Stomach (tissue), 9 donors: Measurements from ENCODE around the gene UBA5. TPM values are rescaled to one million over a fixed set of nuclear protein-coding genes. Genes with fewer than 3 reads are reported as not detected.

Experiments used
- DNase-seq, 2 donors: peaks; one replicate each; pipeline versions ENCODE4 v3.0.0 to v3.0.0-alpha.2; 2013 to 2019
- H3K27ac ChIP-seq, 5 donors: fragments of 200-600 bp in 4 of 5; sonication (generic) in 4 of 5; one replicate each; pipeline ENCODE4 v1.5.1; 2013 to 2019; ENCODE audit warnings: mild to moderate bottlenecking in 1 of 5, moderate library complexity in 1 of 5
- H3K27me3 ChIP-seq, 3 donors: fragments of 200-600 bp; sonication (generic); one replicate each; pipeline ENCODE4 v1.5.1; 2017 to 2019; ENCODE audit warnings: mixed run types in 1 of 3
- H3K36me3 ChIP-seq, 4 donors: fragments of 200-600 bp; sonication (generic); 1 replicate in 3 of 4; 2 replicates in 1 of 4; pipeline ENCODE4 v1.5.1; 2016 to 2019
- H3K4me1 ChIP-seq, 4 donors: fragments of 200-600 bp; sonication (generic); one replicate each; pipeline ENCODE4 v1.5.1; 2016 to 2019
- H3K4me3 ChIP-seq, 4 donors: fragments of 200-600 bp; sonication (generic) in 3 of 4; one replicate each; pipeline ENCODE4 v1.5.1; 2016 to 2019; ENCODE audit warnings: mild to moderate bottlenecking in 1 of 4
- H3K9me3 ChIP-seq, 4 donors: fragments of 200-600 bp; sonication (generic); one replicate each; pipeline ENCODE4 v1.5.1; 2016 to 2019
- EP300 ChIP-seq: sonication (generic); formaldehyde crosslinking; IDR thresholded peaks from one replicate; pipeline ENCODE4 v1.6.1; 2017; ENCODE audit warnings: antibody characterized with exemption
- POLR2A ChIP-seq, 4 donors: fragments of 450-650 bp; IDR thresholded peaks; one replicate each; pipeline ENCODE4 v1.6.1; 2016; ENCODE audit warnings: antibody characterized with exemption in 4 of 4, control low read depth in 2 of 4, mild to moderate bottlenecking in 1 of 4, moderate library complexity in 1 of 4
- POLR2AphosphoS5 ChIP-seq, 3 donors: sonication (generic); formaldehyde crosslinking; IDR thresholded peaks; one replicate each; pipeline ENCODE4 v1.6.1; 2016; ENCODE audit warnings: antibody characterized with exemption in 3 of 3
- WGBS, 5 donors: extraction: QIAGEN DNeasy Blood & Tissue Kit in 3 of 5; methylation state at CpG; one replicate each; pipeline versions ENCODE4 v1.1.5 to v1.1.7; 2013 to 2018; 5-methylcytosine and 5-hydroxymethylcytosine counted together
- intact Hi-C: fragments of 100-400 bp; cut with DNase I; formaldehyde crosslinking; loops from one replicate; pipeline ENCODE4 v1.15.1; 2023; ENCODE audit warnings: low total_unique reads
- polyA plus RNA-seq, 3 donors: library from polyadenylated mRNA; stranded (reverse); fragments of 200-250 nt; gene quantifications; one replicate each; pipeline ENCODE4 v1.2.3, GENCODE V29; 2013
- total RNA-seq, 5 donors: library from RNA; depleted of rRNA; stranded (reverse); fragments of >200 nt; gene quantifications; one replicate each; pipeline versions ENCODE4 v1.1.0 to v1.2.3, GENCODE V29; 2014 to 2016
- TF ChIP-seq, protein P1 (sequence below), 7 experiments: fragments of 450-650 bp in 4 of 7; fragments of 200-600 bp in 3 of 7; sonication (generic) in 3 of 7; IDR thresholded peaks; one replicate each; pipeline ENCODE4 v1.5.1; 2016 to 2019; ENCODE audit warnings: antibody characterized with exemption in 7 of 7, control low read depth in 2 of 7, mild to moderate bottlenecking in 1 of 7
- donor health status: healthy with polysubstance abuse.
- donor health status: Bipolar disorder and iron deficiency.
- donor health status: healthy.

The UBA5 gene
- total and polyA plus RNA-seq, 8 donors = 20.2 to 88.7 (median 54.9) TPM

GRCh38 chr3:132710311-132710710, 50.2 kb downstream of the UBA5 start:
- H3K27me3 ChIP-seq = no peaks in the 10 kb centered on the region
- H3K9me3 ChIP-seq = no peaks in the 10 kb centered on the region
- intact Hi-C loops = no loop called here
- TF ChIP-seq, protein P1, sequence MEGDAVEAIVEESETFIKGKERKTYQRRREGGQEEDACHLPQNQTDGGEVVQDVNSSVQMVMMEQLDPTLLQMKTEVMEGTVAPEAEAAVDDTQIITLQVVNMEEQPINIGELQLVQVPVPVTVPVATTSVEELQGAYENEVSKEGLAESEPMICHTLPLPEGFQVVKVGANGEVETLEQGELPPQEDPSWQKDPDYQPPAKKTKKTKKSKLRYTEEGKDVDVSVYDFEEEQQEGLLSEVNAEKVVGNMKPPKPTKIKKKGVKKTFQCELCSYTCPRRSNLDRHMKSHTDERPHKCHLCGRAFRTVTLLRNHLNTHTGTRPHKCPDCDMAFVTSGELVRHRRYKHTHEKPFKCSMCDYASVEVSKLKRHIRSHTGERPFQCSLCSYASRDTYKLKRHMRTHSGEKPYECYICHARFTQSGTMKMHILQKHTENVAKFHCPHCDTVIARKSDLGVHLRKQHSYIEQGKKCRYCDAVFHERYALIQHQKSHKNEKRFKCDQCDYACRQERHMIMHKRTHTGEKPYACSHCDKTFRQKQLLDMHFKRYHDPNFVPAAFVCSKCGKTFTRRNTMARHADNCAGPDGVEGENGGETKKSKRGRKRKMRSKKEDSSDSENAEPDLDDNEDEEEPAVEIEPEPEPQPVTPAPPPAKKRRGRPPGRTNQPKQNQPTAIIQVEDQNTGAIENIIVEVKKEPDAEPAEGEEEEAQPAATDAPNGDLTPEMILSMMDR (IDR thresholded peaks at IDR 0.05) = no peak
- TF ChIP-seq POLR2AphosphoS5 (IDR thresholded peaks at IDR 0.05) (no peak), EP300 (no peak), POLR2A (IDR thresholded peaks at IDR 0.05) (no peak)
- DNase-seq = no peak
- 92 to 98% (median 93%) methylated on average over 6 of the region's 6 CpGs for WGBS, 5 donors
- peaks cover 35 to 82% (median 73%) of the 10 kb centered on the region in 4 donors for H3K36me3 ChIP-seq
- H3K4me1 ChIP-seq = peaks cover 0 to 5% (median 2%) of the 10 kb centered on the region in 4 donors
- H3K4me3 ChIP-seq = no peak overlapping the region
- no peak overlapping the region for H3K27ac ChIP-seq

DNA sequence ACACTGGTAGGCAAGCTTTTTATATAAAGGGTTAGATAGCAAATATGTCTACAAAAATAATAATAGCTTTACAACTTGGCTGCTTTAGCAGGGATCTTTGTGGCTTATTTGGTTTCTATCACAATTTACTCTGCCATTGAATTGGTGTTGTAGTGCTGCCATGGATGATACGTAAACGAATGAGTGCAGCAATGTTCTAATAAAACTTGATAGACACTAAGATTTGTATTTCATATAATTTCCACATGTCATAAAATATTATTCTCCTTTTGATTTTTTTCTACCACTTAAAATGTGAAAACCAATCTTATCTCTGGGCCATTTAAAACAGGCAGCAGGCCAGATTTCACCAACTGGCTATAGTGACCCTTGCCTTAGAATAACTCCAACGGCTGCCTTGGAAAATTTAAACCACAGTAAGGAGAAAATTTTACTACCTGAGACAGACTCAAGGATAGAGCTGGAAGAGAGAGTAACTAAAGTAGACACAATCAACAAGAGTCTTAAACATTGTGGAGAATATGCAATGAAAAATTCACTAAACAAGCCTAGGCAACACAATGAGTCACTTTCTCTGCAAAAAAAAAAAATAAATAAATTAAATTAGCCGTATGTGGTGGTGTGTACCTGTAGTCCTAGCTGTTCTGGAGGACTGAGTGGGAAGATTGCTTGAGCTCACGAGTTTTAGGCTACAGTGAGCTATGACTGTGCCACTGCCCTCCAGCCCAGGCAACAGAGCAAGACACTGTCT, 54.0 kb downstream of the UBA5 start:
- intact Hi-C loops = no loop called here
- H3K4me1 ChIP-seq = peaks cover 0 to 16% (median 9%) of the 10 kb centered on the region in 4 donors
- no peak for TF ChIP-seq POLR2AphosphoS5 (IDR thresholded peaks at IDR 0.05)
- no peak for DNase-seq
- no peak overlapping the region for H3K27ac ChIP-seq
- H3K9me3 ChIP-seq = no peaks in the 10 kb centered on the region
- H3K27me3 ChIP-seq = no peaks in the 10 kb centered on the region
- WGBS, 5 donors = 67 to 74% (median 70%) methylated on average over 5 of the region's 5 CpGs
- H3K4me3 ChIP-seq = no peak overlapping the region
- peaks cover 17 to 87% (median 64%) of the 10 kb centered on the region in 4 donors for H3K36me3 ChIP-seq

- intact Hi-C loops = no loop called here
- DNase-seq = no peak
- no peaks in the 10 kb centered on the region for H3K9me3 ChIP-seq
- no peak overlapping the region for H3K27ac ChIP-seq
- peaks cover 3 to 67% (median 45%) of the 10 kb centered on the region in 4 donors for H3K36me3 ChIP-seq
- TF ChIP-seq POLR2A (IDR thresholded peaks at IDR 0.05) (no peak), EP300 (no peak), POLR2AphosphoS5 (IDR thresholded peaks at IDR 0.05) (no peak)
- TF ChIP-seq, protein P1 (IDR thresholded peaks at IDR 0.05) = no peak
- H3K4me3 ChIP-seq = no peak overlapping the region
- H3K27me3 ChIP-seq = no peaks in the 10 kb centered on the region
- peaks cover 18 to 38% (median 27%) of the 10 kb centered on the region in 4 donors for H3K4me1 ChIP-seq
These were observed 56.2 kb downstream of the UBA5 start for GRCh38 chr3:132716372-132716771.

DNA sequence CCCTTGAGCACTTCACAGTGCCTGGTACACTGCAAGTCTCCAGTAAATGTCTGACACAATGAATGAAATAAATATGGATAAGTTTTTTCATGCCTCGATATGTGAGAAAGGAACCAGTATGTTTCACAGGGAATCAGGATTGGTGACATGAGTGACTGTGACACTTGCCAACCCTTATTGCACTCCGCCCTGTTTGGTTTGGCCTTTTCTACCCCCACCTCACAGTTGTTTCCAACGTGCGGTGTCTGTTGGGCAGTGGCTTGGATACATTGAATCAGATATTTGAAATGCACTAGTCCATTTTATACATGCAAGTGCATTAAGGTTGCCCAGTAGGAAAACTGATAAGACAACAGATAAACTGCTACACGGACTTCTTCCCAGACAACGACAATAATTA, 60.1 kb downstream of the UBA5 start:
- intact Hi-C loops = loop anchor here (10.0 kb wide), 1 partner anchor 705 kb away; no protein-coding TSS in a partner anchor
- H3K9me3 ChIP-seq = no peaks in the 10 kb centered on the region
- WGBS, 5 donors = 31 to 49% (median 38%) methylated on average over 6 of the region's 6 CpGs
- peaks cover 0 to 37% (median 25%) of the 10 kb centered on the region in 4 donors for H3K36me3 ChIP-seq
- no peak for DNase-seq
- no peaks in the 10 kb centered on the region for H3K27me3 ChIP-seq
- peaks cover 20 to 45% (median 34%) of the 10 kb centered on the region in 4 donors for H3K4me1 ChIP-seq
- H3K4me3 ChIP-seq = peak overlapping the region; percentile 28 to 95 (median 92)
- no peak overlapping the region for H3K27ac ChIP-seq
- TF ChIP-seq EP300 (no peak), POLR2A (IDR thresholded peaks at IDR 0.05) (no peak), POLR2AphosphoS5 (IDR thresholded peaks at IDR 0.05) (no peak)
- TF ChIP-seq, protein P1 (IDR thresholded peaks at IDR 0.05) = no peak
